ENCODE measurements around the gene DIDO1.

DNA sequence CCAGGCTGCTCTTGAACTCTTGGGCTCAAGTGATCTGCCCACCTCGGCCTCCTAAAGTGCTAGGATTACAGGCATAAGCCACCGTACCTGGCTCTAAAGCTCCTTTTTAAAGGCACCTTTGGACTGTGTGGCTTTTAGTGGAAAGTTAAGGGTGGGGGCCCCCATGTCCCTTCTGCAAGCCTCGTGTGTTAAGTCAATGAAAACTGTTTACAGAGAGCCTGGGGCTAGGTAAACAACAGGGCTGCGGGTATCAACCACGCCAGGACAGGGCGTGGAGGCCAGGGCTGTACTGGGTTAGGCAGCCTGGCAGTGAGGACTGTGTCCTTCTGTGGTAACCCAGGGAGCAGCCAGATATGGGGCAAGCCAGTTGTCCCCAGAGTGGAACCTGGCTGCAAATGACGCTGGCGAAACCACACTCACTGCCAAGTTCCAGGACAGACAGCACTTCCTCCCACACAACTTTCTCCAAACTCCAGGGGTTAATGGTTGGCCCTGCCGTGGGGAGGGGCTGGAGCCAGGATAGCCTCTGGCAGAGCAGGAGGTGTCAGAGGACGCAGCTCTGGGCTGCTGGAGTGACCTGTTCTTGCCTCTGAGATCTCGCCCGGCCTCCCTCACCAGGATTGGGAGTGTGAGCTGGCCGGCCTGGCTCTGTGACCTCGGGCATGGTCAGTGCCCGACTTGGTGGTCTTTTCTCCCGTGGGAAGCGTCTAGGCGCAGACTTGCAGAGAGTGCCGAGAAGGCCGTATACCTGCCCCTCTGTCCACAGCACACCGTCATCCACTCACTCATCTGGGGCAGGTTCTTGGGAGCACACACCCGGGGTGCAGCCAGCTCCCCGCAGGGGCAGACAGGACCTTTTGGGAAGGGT, 29.4 kb upstream of the DIDO1 start:
- no peak for TF ChIP-seq TAF1 (IDR thresholded peaks at IDR 0.05; ENCODE audit: borderline replicate concordance, insufficient read depth, low read length)
- no peak for TF ChIP-seq POLR2AphosphoS5 (IDR thresholded peaks at IDR 0.05; ENCODE audit: low read depth, low read length)
- no peak for TF ChIP-seq SIN3A (IDR thresholded peaks at IDR 0.05; ENCODE audit: borderline replicate concordance, insufficient read depth, low read length)
- TF ChIP-seq, protein P1, sequence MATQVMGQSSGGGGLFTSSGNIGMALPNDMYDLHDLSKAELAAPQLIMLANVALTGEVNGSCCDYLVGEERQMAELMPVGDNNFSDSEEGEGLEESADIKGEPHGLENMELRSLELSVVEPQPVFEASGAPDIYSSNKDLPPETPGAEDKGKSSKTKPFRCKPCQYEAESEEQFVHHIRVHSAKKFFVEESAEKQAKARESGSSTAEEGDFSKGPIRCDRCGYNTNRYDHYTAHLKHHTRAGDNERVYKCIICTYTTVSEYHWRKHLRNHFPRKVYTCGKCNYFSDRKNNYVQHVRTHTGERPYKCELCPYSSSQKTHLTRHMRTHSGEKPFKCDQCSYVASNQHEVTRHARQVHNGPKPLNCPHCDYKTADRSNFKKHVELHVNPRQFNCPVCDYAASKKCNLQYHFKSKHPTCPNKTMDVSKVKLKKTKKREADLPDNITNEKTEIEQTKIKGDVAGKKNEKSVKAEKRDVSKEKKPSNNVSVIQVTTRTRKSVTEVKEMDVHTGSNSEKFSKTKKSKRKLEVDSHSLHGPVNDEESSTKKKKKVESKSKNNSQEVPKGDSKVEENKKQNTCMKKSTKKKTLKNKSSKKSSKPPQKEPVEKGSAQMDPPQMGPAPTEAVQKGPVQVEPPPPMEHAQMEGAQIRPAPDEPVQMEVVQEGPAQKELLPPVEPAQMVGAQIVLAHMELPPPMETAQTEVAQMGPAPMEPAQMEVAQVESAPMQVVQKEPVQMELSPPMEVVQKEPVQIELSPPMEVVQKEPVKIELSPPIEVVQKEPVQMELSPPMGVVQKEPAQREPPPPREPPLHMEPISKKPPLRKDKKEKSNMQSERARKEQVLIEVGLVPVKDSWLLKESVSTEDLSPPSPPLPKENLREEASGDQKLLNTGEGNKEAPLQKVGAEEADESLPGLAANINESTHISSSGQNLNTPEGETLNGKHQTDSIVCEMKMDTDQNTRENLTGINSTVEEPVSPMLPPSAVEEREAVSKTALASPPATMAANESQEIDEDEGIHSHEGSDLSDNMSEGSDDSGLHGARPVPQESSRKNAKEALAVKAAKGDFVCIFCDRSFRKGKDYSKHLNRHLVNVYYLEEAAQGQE (IDR thresholded peaks at IDR 0.05; ENCODE audit: insufficient read depth in 1 of 2, low read depth in 2 of 2, low read length in 2 of 2): no peak
- TF ChIP-seq FOXP2 (optimal IDR thresholded peaks at IDR 0.05; ENCODE audit: borderline replicate concordance, extremely low read depth, extremely low read length, insufficient read depth): peak; percentile 49
